SK-N-SH (cell line): Measurements from ENCODE around the gene DIPK1C.

Experiments
- EZH2phosphoT487 ChIP-seq: fragments of 200-600 bp; sonication (generic); IDR thresholded peaks from 2 replicates; pipeline ENCODE4 v1.6.1; 2017; ENCODE audit warnings: low read depth, mixed run types, mild to moderate bottlenecking, antibody characterized with exemption, moderate library complexity, borderline replicate concordance
- FOXJ3 ChIP-seq: sonication (generic); formaldehyde crosslinking; IDR thresholded peaks from 2 replicates; pipeline ENCODE4 v1.5.1; 2020; ENCODE audit warnings: mild to moderate bottlenecking, missing genetic modification reagents
- MXI1 ChIP-seq: IDR thresholded peaks from 2 replicates; pipeline ENCODE4 v1.6.1; 2012; ENCODE audit warnings: mild to moderate bottlenecking, low read depth, low read length, improper control_type of control experiment
- NFIC ChIP-seq: IDR thresholded peaks from 2 replicates; pipeline ENCODE4 v1.4.0; 2012; ENCODE audit warnings: borderline replicate concordance
- POLR2AphosphoS5 ChIP-seq: IDR thresholded peaks from 2 replicates; pipeline ENCODE4 v1.6.1; 2012; ENCODE audit warnings: low read depth, low read length
- RFX5 ChIP-seq: IDR thresholded peaks from 2 replicates; pipeline ENCODE4 v1.6.1; 2012; ENCODE audit warnings: mild to moderate bottlenecking, improper control_type of control experiment, low read length
- TEAD4 ChIP-seq: IDR thresholded peaks from 2 replicates; pipeline ENCODE4 v1.4.0; 2012; ENCODE audit warnings: mild to moderate bottlenecking, borderline replicate concordance; ENCODE audit not compliant: insufficient read depth
- YY1 ChIP-seq: IDR thresholded peaks from 2 replicates; pipeline ENCODE4 v1.4.0; 2012; ENCODE audit warnings: low read depth, mild to moderate bottlenecking
- TF ChIP-seq, protein P1 (sequence below): IDR thresholded peaks from 2 replicates; pipeline ENCODE4; 2012
- TF ChIP-seq, protein P2 (sequence below): fragments of 200-600 bp; sonication (generic); IDR thresholded peaks from 2 replicates; pipeline ENCODE4 v1.6.1; 2017; ENCODE audit warnings: antibody characterized with exemption, mild to moderate bottlenecking, moderate library complexity

DNA sequence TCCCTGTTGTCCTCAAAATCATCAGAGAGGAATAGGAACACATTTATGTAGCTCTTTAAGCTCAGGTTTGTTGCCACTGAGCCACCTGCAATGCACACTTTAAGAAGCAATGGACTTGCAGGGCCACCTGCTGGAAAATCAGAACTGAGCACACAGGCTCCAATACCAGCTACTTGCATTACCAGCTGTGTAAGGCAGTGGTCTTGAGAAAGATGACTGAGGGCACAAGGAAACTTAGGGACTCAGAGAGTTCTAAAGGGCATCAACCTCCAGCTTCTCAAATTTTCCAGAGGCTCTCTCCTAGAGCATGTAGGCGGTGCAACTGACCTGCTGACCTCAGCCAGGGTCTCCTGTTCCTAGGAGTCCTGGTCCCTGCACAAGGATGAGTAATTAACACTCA is 36.6 kb upstream of the DIPK1C start:
- TF ChIP-seq, protein P1, sequence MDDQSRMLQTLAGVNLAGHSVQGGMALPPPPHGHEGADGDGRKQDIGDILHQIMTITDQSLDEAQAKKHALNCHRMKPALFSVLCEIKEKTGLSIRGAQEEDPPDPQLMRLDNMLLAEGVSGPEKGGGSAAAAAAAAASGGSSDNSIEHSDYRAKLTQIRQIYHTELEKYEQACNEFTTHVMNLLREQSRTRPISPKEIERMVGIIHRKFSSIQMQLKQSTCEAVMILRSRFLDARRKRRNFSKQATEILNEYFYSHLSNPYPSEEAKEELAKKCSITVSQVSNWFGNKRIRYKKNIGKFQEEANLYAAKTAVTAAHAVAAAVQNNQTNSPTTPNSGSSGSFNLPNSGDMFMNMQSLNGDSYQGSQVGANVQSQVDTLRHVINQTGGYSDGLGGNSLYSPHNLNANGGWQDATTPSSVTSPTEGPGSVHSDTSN = no peak
- no peak for TF ChIP-seq RFX5
- TF ChIP-seq, protein P2, sequence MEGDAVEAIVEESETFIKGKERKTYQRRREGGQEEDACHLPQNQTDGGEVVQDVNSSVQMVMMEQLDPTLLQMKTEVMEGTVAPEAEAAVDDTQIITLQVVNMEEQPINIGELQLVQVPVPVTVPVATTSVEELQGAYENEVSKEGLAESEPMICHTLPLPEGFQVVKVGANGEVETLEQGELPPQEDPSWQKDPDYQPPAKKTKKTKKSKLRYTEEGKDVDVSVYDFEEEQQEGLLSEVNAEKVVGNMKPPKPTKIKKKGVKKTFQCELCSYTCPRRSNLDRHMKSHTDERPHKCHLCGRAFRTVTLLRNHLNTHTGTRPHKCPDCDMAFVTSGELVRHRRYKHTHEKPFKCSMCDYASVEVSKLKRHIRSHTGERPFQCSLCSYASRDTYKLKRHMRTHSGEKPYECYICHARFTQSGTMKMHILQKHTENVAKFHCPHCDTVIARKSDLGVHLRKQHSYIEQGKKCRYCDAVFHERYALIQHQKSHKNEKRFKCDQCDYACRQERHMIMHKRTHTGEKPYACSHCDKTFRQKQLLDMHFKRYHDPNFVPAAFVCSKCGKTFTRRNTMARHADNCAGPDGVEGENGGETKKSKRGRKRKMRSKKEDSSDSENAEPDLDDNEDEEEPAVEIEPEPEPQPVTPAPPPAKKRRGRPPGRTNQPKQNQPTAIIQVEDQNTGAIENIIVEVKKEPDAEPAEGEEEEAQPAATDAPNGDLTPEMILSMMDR = peak; percentile 51
- no peak for TF ChIP-seq YY1
- no peak for TF ChIP-seq POLR2AphosphoS5
- no peak for TF ChIP-seq FOXJ3
- no peak for TF ChIP-seq NFIC
- TF ChIP-seq TEAD4 = no peak
- TF ChIP-seq MXI1 = no peak
- no peak for TF ChIP-seq EZH2phosphoT487
